Uterus (tissue), 2 donors: ENCODE results near the gene IKZF1.

Experiments used
- CTCF ChIP-seq, 4 experiments: fragments of 200-600 bp in 2 of 4; fragments of 450-650 bp in 2 of 4; sonication (generic) in 2 of 4; IDR thresholded peaks; one replicate each; pipeline ENCODE4 v1.5.1; 2016 to 2019; ENCODE audit warnings: antibody characterized with exemption in 4 of 4, mild to moderate bottlenecking in 2 of 4, moderate library complexity in 1 of 4
- POLR2A ChIP-seq, 2 donors: fragments of 450-650 bp; IDR thresholded peaks; one replicate each; pipeline ENCODE4 v1.6.1; 2016; ENCODE audit warnings: antibody characterized with exemption in 2 of 2, mild to moderate bottlenecking in 1 of 2, moderate library complexity in 1 of 2

- TF ChIP-seq CTCF (IDR thresholded peaks at IDR 0.05) (no peak), POLR2A (IDR thresholded peaks at IDR 0.05) (no peak)
Observed at GRCh38 chr7:50376056-50376820, 71.7 kb downstream of the IKZF1 start.
